ENCODE measurements around the gene CALML3. TPM values are rescaled to one million over a fixed set of nuclear protein-coding genes. Genes with fewer than 3 reads are reported as not detected.

The CALML3 gene
- total and polyA plus RNA-seq, 2 donors (not counting 3 experiments of a cell fraction or from before 2014, with no cell fraction given), result not detected

DNA sequence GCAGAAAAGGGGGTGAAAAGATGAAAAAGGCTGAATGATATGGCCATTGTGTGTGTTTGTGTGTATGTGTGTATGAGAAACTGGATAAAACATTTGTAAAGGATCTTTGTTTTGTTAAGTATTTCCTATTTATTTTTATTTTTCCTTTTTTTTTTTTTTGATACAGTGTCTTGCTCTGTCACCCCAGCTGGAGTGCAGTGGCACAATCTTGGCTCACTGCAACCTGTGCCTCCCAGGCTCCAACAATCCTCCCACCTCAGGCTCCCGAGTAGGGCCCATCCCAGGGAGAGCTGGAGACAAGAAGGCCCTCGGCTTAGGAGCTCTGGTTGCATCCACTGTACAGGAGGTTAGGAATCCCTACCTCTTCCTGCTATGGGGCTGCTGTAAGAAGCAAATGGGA is 18.5 kb upstream of the CALML3 start:
- no peaks in the 10 kb centered on the region for H3K79me2 ChIP-seq (ENCODE audit: control insufficient read depth, insufficient read depth, low read length)
- DNase-seq (ENCODE audit: low read depth, low spot score) (no peak), FAIRE-seq (no peak)
- H3K36me3 ChIP-seq (ENCODE audit: control insufficient read depth in 2 of 2, extremely low read depth in 1 of 2, insufficient read depth in 2 of 2, low read length in 2 of 2), result no peaks in the 10 kb centered on the region
- no peak overlapping the region for H3K4me3 ChIP-seq (replicated peaks in 1 of 3; ENCODE audit: insufficient read depth in 1 of 3, low read depth in 1 of 3, low read length in 3 of 3)
- no peak overlapping the region for H3K4me2 ChIP-seq (ENCODE audit: insufficient read depth, low read length)
- POLR2A ChIA-PET, result no interaction called here
- BruUV-seq (replicated peaks), result no TSS peak
- dilution Hi-C loops (cut with MboI; ENCODE audit: extremely low pct_ligation_motif_present, low sequenced_read_pairs), result no loop called here
- intact Hi-C loops (cut with micrococcal nuclease), result no loop called here
- no peak overlapping the region for H2AFZ ChIP-seq (ENCODE audit: low read depth, low read length)
- no peaks in the 10 kb centered on the region for H4K20me1 ChIP-seq (replicated peaks; ENCODE audit: control insufficient read depth, extremely low read depth, insufficient read depth, low read length)
- H3K9me1 ChIP-seq (replicated peaks; ENCODE audit: control insufficient read depth, extremely low read depth, insufficient read depth, low read length), result no peaks in the 10 kb centered on the region
- H3K4me1 ChIP-seq (ENCODE audit: control insufficient read depth, extremely low read depth, insufficient read depth, low read length), result no peaks in the 10 kb centered on the region
- H3K9me3 ChIP-seq (replicated peaks; ENCODE audit: control insufficient read depth, insufficient read depth, low read length), result no peaks in the 10 kb centered on the region
- CTCF ChIA-PET, result interaction anchor here (0.6 to 1.3 kb wide), 3 partner anchors 37 to 117 kb away, joined by 3 to 4 read pairs (median 4); no protein-coding TSS in a partner anchor
- no peak overlapping the region for H3K27ac ChIP-seq (ENCODE audit: insufficient read depth, low read depth, low read length)
- TF ChIP-seq EZH2 (IDR thresholded peaks at IDR 0.05; ENCODE audit: borderline replicate concordance, low read depth, low read length, severe bottlenecking) (no peak), POLR2AphosphoS5 (IDR thresholded peaks at IDR 0.05; ENCODE audit: insufficient read depth, low read depth, low read length) (no peak), GATA2 (IDR thresholded peaks at IDR 0.05; ENCODE audit: insufficient read depth, insufficient read length, low read depth, low read length) (no peak), POLR2A (IDR thresholded peaks at IDR 0.05; ENCODE audit: low read depth, low read length) (no peak)
- TF ChIP-seq, protein P1, sequence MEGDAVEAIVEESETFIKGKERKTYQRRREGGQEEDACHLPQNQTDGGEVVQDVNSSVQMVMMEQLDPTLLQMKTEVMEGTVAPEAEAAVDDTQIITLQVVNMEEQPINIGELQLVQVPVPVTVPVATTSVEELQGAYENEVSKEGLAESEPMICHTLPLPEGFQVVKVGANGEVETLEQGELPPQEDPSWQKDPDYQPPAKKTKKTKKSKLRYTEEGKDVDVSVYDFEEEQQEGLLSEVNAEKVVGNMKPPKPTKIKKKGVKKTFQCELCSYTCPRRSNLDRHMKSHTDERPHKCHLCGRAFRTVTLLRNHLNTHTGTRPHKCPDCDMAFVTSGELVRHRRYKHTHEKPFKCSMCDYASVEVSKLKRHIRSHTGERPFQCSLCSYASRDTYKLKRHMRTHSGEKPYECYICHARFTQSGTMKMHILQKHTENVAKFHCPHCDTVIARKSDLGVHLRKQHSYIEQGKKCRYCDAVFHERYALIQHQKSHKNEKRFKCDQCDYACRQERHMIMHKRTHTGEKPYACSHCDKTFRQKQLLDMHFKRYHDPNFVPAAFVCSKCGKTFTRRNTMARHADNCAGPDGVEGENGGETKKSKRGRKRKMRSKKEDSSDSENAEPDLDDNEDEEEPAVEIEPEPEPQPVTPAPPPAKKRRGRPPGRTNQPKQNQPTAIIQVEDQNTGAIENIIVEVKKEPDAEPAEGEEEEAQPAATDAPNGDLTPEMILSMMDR (IDR thresholded peaks at IDR 0.05; ENCODE audit: extremely low read depth in 1 of 2, insufficient read depth in 1 of 2, low read depth in 1 of 2, low read length in 2 of 2), result no peak
- peaks cover 0 to 1% of the 10 kb centered on the region in 2 experiments for H3K27me3 ChIP-seq (ENCODE audit: control insufficient read depth in 2 of 2, insufficient read depth in 2 of 2, low read length in 2 of 2)
- H3K9ac ChIP-seq (replicated peaks; ENCODE audit: extremely low read depth, insufficient read depth, low read length), result no peak overlapping the region
